Peyer's patch (tissue), 4 donors: ENCODE results near the gene ERC1. TPM values are rescaled to one million over a fixed set of nuclear protein-coding genes. Genes with fewer than 3 reads are reported as not detected.

Experiments
- DNase-seq, 3 donors: peaks; one replicate each; pipeline ENCODE4 v3.0.0-alpha.2; 2017 to 2019
- H3K27ac ChIP-seq, 4 donors: fragments of 200-600 bp; sonication (generic); one replicate each; pipeline ENCODE4 v1.5.1; 2016 to 2019
- H3K27me3 ChIP-seq, 2 donors: fragments of 200-600 bp; sonication (generic); one replicate each; pipeline ENCODE4 v1.5.1; 2019
- H3K36me3 ChIP-seq, 3 donors: fragments of 200-600 bp; sonication (generic); one replicate each; pipeline ENCODE4 v1.5.1; 2016 to 2019
- H3K4me1 ChIP-seq, 4 donors: fragments of 200-600 bp; sonication (generic); one replicate each; pipeline ENCODE4 v1.5.1; 2016 to 2019
- H3K4me3 ChIP-seq, 4 donors: fragments of 200-600 bp; sonication (generic); 1 replicate in 3 of 4; 2 replicates in 1 of 4; pipeline ENCODE4 v1.5.1; 2016 to 2019; ENCODE audit warnings: mild to moderate bottlenecking in 1 of 4
- H3K9me3 ChIP-seq, 4 donors: fragments of 200-600 bp; sonication (generic); one replicate each; pipeline ENCODE4 v1.5.1; 2016 to 2019; ENCODE audit warnings: mild to moderate bottlenecking in 1 of 4
- POLR2A ChIP-seq, 2 donors: fragments of 450-650 bp; IDR thresholded peaks; one replicate each; pipeline ENCODE4 v1.5.1; 2017; ENCODE audit warnings: antibody characterized with exemption in 2 of 2, mild to moderate bottlenecking in 2 of 2, moderate library complexity in 2 of 2
- total RNA-seq, 4 donors: library from RNA; depleted of rRNA; stranded (reverse); fragments of >200 nt; gene quantifications; one replicate each; pipeline ENCODE4 v1.1.0, GENCODE V29; 2016
- TF ChIP-seq, protein P1 (sequence below), 6 experiments: fragments of 450-650 bp in 4 of 6; fragments of 200-600 bp in 2 of 6; sonication (generic) in 1 of 6; IDR thresholded peaks; one replicate each; pipeline ENCODE4 v1.5.1; 2017 to 2019; ENCODE audit warnings: antibody characterized with exemption in 6 of 6, mild to moderate bottlenecking in 3 of 6, moderate library complexity in 1 of 6

Gene ERC1
- total RNA-seq, 4 donors from 2014 or later: 26.5 to 184 (median 31.7) TPM

- Histone ChIP-seq H3K9me3 (no peaks in the 10 kb centered on the region), H3K4me1 (no peaks in the 10 kb centered on the region), H3K4me3 (no peak overlapping the region), H3K36me3 (peaks cover 0 to 5% (median 0%) of the 10 kb centered on the region in 3 donors), H3K27me3 (no peaks in the 10 kb centered on the region), H3K27ac (no peak overlapping the region)
- TF ChIP-seq, protein P1, sequence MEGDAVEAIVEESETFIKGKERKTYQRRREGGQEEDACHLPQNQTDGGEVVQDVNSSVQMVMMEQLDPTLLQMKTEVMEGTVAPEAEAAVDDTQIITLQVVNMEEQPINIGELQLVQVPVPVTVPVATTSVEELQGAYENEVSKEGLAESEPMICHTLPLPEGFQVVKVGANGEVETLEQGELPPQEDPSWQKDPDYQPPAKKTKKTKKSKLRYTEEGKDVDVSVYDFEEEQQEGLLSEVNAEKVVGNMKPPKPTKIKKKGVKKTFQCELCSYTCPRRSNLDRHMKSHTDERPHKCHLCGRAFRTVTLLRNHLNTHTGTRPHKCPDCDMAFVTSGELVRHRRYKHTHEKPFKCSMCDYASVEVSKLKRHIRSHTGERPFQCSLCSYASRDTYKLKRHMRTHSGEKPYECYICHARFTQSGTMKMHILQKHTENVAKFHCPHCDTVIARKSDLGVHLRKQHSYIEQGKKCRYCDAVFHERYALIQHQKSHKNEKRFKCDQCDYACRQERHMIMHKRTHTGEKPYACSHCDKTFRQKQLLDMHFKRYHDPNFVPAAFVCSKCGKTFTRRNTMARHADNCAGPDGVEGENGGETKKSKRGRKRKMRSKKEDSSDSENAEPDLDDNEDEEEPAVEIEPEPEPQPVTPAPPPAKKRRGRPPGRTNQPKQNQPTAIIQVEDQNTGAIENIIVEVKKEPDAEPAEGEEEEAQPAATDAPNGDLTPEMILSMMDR (IDR thresholded peaks at IDR 0.05): no peak
- TF ChIP-seq POLR2A (IDR thresholded peaks at IDR 0.05): no peak
- DNase-seq: no peak
These were observed 376.6 kb downstream of the ERC1 start for GRCh38 chr12:1367331-1368291.

DNA sequence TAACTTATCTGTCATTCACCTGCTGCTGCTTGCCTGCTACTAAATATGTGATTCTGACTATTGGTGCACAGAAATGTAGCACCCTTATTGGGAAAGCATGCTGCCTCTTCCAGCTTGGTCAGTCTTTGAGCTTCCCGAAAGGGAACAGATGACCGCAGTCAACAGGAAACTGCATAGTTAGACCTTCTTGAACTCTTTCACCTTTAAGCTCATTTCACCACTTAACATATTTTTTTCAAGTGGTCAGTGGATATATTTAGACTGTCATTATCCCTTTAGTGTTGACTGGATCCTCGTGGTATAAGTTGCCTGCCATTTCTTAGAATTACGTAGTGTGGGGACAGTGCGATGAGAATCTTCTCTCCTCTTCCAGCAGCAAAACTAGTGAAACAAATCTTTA is 378.4 kb downstream of the ERC1 start:
- Histone ChIP-seq H3K9me3 (no peaks in the 10 kb centered on the region), H3K27ac (no peak overlapping the region), H3K4me3 (no peak overlapping the region), H3K36me3 (peaks cover 0 to 5% (median 0%) of the 10 kb centered on the region in 3 donors), H3K4me1 (no peaks in the 10 kb centered on the region), H3K27me3 (no peaks in the 10 kb centered on the region)
- TF ChIP-seq, protein P1 (IDR thresholded peaks at IDR 0.05): no peak
- TF ChIP-seq POLR2A (IDR thresholded peaks at IDR 0.05): no peak
- no peak for DNase-seq

DNA sequence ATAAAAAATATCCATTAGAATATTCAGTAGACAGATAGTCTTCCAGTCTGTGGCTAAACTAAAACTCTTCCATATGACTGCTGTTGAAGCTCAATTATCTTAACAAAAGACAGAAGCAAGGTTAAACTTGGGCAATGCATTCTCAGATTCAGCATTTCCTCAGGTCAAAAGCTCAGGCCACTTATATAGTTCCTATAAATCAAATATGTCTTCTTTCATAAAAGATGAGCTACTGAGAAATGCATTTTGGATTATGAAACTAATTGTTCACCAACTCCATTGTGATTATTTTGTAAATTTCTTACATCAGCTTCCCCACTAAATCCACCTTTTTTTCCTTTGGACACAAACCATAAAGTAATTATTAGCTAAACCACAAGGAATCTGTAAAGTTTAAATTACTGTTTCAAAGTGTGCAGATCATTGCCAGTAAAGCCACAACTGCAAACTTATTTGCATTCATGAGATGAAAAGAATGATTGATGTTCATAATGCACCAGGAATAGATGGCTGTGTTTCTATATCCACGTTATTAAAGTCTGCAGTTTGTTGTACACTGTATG is 379.0 kb downstream of the ERC1 start:
- no peaks in the 10 kb centered on the region for H3K4me1 ChIP-seq
- no peaks in the 10 kb centered on the region for H3K9me3 ChIP-seq
- H3K4me3 ChIP-seq: no peak overlapping the region
- no peak overlapping the region for H3K27ac ChIP-seq
- TF ChIP-seq, protein P1 (IDR thresholded peaks at IDR 0.05): no peak
- TF ChIP-seq POLR2A (IDR thresholded peaks at IDR 0.05): no peak
- H3K27me3 ChIP-seq: no peaks in the 10 kb centered on the region
- no peak for DNase-seq
- peaks cover 0 to 5% (median 0%) of the 10 kb centered on the region in 3 donors for H3K36me3 ChIP-seq

DNA sequence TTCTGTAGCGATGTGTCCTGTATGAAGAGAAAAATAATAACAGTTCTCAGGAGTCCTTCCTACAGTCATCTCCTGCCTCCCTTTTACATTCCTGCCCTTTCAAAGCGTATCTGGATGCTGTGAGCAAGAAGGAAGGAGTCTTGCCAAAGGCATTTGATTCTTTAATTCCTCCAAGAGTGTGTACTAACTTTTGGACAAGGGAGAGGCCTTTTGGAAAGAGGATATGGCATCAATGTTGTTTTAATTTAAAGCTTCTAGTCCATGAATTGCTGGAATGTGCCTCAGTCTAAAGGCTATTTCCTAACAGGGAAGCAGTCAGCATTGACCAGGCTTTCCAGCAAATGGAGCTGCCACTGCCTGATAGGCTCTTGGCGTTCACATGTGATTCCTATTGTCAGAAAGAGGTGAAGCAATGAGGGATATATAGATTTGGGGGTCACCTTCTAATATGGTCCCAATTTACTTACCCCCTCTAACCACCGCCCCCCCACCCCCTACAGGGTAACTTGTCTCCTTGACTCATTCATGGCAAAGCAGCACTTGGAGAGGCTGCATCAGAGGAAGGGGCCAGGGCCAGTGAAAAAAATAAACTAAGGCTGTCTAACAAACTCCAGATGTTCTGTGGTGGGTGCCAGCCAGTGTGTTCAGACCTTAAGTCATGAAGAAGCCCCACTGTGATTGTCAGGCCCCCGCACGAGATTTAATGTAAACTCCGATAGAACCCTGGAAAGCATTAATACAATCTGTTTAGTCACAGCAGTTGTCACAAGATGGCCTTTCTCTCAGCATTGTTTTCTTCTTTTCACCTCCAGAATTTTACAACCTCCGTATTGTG is 383.1 kb downstream of the ERC1 start:
- H3K4me1 ChIP-seq: no peaks in the 10 kb centered on the region
- peaks cover 0 to 10% (median 0%) of the 10 kb centered on the region in 3 donors for H3K36me3 ChIP-seq
- DNase-seq: no peak
- H3K27me3 ChIP-seq: no peaks in the 10 kb centered on the region
- H3K4me3 ChIP-seq: no peak overlapping the region
- TF ChIP-seq, protein P1 (IDR thresholded peaks at IDR 0.05): no peak
- no peak for TF ChIP-seq POLR2A (IDR thresholded peaks at IDR 0.05)
- H3K27ac ChIP-seq: no peak overlapping the region
- no peaks in the 10 kb centered on the region for H3K9me3 ChIP-seq

- Histone ChIP-seq H3K4me3 (no peak overlapping the region), H3K27me3 (no peaks in the 10 kb centered on the region), H3K9me3 (no peaks in the 10 kb centered on the region), H3K27ac (no peak overlapping the region), H3K36me3 (peaks cover 0 to 10% (median 0%) of the 10 kb centered on the region in 3 donors), H3K4me1 (no peaks in the 10 kb centered on the region)
- no peak for DNase-seq
- TF ChIP-seq, protein P1 (IDR thresholded peaks at IDR 0.05): no peak
- TF ChIP-seq POLR2A (IDR thresholded peaks at IDR 0.05): no peak
These were observed 384.3 kb downstream of the ERC1 start for GRCh38 chr12:1375323-1375722.
